ENCODE results near the gene RAPGEF2.

RAPGEF2 gene

DNA sequence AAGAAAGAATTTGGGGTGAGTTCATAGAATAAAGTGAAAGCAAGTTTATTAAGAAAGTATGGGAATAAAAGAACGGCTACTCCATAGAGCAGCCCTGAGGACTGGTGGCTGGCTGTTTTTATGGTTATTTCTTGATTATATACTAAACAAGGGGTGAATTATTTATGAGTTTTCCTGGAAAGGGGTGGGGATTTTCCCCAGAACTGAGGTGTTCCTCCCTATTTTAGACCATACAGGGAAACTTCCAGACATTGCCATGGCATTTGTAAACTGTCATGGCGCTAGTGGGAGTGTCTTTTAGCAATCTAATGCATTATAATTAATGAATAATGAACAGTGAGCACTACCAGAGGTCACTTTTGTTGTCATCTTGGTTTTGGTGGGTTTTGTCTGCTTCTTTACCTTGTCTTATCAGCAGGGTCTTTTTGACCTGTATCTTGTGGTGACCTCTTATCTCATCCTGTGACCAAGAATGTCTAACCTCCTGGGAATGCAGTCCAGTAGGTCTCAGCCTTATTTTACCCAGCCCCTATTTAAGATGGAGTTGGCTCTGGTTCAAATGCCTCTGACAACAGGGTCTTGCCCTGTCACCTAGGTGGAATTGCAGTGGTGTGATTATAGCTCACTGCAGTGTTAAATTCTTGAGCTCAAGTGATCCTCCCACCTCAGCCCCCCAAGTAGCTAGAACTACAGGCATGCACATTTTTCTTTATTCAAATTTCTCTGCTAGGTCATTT lies 27.1 kb downstream of the RAPGEF2 start:
- DNase-seq (ENCODE audit: insufficient read length, low spot score) (no peak), FAIRE-seq (peak; percentile 48)

DNA sequence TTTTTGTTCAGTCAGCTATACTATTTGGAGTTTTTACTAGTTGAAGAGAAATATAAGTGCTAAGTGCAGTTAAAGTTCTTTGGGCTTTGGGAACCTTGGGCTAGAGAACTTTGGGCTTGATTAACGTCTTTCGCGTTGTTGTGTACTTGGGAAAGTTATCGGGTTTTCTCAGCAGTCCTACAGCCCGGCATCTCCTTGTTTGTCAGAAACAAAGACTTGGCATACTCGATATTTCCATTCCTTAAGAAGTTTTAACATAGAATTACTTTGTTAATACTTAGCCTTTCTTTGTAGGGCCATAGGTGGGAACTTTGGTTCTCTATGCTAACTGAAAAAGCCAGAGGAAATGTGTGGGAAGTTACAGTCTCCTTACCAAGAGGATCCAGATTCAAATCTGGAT lies 28.7 kb downstream of the RAPGEF2 start:
- DNase-seq (ENCODE audit: insufficient read length, low spot score), result no peak
- FAIRE-seq, result peak; percentile 23

GRCh38 chr4:159134429-159134828 lies 31.6 kb downstream of the RAPGEF2 start:
- FAIRE-seq (peak; percentile 85), DNase-seq (ENCODE audit: insufficient read length, low spot score) (no peak)

DNA sequence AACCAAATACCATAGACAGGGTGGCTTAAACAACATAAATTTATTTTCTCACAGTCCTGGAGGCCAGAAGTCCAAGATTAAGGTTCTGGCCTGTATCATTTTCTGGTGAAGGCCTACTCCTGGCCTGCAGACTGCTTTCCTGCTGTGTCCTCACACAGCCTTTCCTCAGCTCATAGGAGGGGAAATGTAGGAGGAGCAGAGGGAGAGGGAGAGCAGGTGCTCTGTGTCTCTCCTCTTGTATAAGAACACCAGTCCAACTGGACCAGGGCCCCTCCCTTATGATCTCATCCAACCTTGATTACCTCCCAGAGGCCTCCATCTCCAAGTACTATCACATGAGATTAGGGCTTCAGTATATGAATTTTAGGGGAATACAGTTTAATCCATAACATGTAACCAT lies 34.3 kb downstream of the RAPGEF2 start:
- FAIRE-seq, result no peak
- DNase-seq (ENCODE audit: insufficient read length, low spot score), result no peak

- no peak for DNase-seq (ENCODE audit: insufficient read length, low spot score)
- FAIRE-seq, result no peak
Observed at GRCh38 chr4:159138436-159138835, 35.6 kb downstream of the RAPGEF2 start.

DNA sequence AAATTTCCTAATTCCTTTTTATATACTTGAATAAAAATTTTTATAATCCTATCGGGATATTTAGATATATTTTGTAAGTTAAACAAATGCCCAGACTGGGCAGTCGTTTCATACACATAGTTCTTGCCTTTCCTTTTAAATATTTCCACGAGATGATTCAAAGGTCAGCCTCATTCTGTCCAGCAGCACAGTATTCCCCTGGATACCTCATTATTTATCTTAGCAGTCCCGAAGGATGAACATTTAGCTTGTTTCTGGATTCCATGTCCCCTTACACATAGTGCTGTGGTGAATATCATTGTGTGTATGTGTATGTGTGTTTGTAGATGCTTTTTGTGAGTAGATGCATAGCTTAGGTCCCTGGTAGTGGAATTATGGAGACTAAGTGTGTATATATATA lies 38.3 kb downstream of the RAPGEF2 start:
- no peak for DNase-seq (ENCODE audit: insufficient read length, low spot score)
- FAIRE-seq, result no peak

- FAIRE-seq (no peak), DNase-seq (ENCODE audit: insufficient read length, low spot score) (no peak)
Observed at GRCh38 chr4:159142241-159142640, 39.4 kb downstream of the RAPGEF2 start.

DNA sequence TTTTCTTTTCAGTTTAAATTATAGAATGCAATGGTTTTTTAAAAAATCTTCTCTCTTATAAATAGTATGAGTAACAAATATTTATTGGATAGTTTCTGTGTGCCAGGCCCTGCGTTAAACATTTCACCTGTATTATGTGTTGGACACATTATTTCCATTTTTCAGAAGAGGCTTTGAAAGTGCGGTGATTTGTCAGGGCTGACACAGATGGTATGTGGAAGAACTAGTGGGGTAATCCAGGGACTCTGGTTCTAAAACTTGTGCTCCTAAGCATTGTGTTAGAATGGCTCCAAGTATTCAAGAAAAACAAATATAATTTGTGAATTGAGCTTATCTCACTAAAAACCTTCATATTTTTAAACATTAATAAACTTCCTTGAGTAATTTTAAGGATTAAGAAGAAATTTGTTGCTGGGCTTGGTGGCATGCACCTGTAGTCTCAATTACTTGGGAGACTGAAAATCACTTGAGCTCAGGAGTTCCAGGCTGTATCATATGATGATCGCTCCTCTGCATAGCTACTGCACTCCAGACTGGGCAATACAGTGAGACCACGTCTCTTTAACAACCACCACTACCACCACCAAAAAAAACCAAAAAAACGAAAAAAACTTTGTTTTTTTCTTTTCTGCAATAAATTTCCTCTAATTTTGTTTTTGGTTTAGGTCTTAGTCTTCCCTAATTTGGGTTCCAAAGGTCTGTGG lies 40.0 kb downstream of the RAPGEF2 start:
- FAIRE-seq, result peak; percentile 52
- no peak for DNase-seq (ENCODE audit: insufficient read length, low spot score)

DNA sequence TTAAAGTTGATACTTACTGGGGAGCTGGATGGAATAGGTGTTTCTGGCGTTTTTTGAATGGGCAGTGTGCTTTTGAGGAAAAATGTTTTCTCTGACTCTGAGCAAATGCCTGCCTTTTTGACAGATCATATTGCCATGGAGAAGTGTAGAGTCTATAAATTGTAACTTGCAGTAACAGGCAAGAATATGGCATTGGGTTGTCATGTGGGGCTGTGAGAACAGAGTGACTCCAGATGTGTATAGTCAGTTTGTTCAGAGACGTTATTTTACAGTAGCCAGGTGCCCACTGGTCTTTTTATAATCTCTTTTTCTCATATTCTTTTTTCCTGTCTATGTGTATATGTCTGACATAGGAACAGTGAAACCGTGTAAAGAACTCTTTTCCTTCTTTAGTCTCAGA lies 40.8 kb downstream of the RAPGEF2 start:
- FAIRE-seq, result no peak

DNA sequence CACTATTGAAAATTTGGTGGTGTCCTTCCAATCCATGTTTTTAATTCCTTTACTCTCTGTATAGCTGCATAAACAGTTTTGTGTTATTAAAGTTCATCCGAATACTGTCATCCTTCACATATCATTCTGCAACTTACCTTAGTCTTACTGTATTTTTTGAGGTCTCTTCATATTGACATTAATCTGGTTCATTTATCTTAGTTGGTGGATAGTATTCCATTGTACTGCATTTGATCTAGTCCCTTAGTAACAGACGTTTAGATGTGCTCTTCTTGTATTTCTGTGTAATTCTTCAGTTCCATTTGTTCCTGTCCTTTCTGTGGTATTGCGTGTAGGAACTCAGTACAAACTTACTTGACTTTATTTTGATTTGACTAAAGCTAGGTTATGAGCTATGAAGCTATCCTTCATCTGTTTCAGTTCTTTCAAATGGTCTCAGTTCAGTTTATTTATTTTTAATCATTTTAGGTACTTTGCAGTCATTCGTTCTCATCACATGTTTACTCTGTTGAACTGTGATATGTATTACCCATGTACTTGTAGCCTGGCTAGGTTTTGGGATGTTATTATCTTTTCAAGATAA lies 41.3 kb downstream of the RAPGEF2 start:
- FAIRE-seq (peak; percentile 71), DNase-seq (ENCODE audit: insufficient read length, low spot score) (no peak)

More for the DNA sequence above, 40.8 kb downstream of the RAPGEF2 start:
- no peak for DNase-seq (ENCODE audit: insufficient read length, low spot score)

DNA sequence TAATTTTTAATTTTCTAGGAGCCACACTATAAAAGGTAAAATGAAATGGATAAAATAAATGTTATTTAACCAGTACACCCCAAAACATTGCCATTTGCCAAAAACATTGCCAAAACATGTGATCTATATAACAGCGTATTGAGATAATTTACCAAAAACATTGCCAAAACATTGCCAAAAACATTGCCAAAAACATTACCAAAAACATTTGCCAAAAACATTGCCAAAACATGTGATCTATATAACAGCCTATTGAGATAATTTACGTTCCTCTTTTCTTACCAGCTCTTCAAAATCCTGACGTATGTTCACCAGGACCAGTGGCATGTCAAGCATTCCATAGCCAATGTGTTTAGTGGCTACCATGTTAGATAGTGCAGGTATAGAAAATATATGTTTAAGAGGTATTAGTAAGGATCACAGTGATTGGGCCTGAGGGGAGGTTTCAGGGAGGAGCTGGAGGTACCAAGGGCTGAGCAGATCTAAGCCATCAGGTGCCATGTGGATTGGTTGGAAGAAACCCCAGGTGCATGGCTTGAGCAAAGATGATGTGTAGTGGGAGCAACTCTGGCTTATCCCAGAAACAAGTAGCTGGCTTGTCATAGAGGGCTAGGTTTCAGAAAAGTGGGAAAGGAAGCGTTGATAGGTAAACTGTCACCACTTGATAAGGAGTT lies 42.6 kb downstream of the RAPGEF2 start:
- DNase-seq (ENCODE audit: insufficient read length, low spot score) (no peak), FAIRE-seq (peak; percentile 60)

DNA sequence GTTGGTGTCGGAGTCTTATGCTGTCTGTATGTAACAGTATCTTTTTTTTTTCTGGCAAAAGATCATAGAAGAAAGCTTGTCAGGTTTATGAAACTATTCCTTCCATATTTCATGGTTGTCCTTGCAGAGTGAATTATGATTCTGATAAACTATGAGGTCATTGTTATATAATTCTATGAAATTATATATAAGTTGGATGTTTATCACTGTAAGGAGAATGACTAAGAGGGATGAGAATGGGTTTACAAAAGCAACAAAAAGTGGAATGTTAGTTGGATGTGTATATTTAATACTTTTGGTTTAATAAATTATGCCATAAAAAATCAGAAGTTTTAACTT lies 43.1 kb downstream of the RAPGEF2 start:
- no peak for FAIRE-seq
- no peak for DNase-seq (ENCODE audit: insufficient read length, low spot score)

DNA sequence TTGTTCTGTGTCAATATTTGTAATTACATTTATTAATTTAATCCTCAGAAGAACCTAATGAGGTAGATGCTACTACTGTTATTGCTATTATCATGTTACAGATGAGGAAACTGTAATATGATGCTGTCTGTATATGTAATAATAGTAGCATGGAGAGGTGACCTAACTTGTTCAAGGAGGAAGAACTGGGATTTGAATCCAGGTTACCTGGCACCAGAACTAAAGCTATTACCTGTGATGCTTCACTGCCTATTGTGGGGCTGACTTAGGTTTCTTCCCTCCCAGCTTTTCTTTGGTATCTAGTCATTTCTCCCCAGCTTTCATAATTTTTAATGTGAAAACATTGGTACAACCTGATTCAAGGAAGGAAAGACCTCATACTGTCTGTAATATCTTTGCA lies 43.6 kb downstream of the RAPGEF2 start:
- FAIRE-seq (peak; percentile 82), DNase-seq (ENCODE audit: insufficient read length, low spot score) (no peak)

DNA sequence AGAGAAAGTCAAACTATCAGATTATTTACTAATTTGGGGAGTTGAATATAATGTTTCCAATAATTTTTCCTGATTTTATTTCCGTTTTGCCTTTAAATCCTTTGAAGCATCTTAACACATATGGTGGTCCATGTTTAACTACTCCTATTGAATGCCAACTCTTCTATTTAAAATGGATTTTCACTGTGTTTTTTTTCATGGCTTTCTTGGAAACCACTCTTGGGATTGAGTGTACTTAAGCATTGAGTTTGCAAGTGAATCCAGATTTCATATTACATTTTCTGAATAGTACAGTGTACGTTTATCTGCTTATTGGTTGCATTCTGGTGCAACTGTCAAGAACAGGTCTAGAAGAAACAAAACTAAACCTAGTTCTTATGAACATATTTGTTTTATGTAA lies 45.6 kb downstream of the RAPGEF2 start:
- FAIRE-seq, result no peak

GRCh38 chr4:159149666-159150065 lies 46.8 kb downstream of the RAPGEF2 start:
- peak; percentile 66 for FAIRE-seq
- no peak for DNase-seq (ENCODE audit: insufficient read length, low spot score)

More for the DNA sequence above, 45.6 kb downstream of the RAPGEF2 start:
- DNase-seq (ENCODE audit: insufficient read length, low spot score), result no peak

- FAIRE-seq (peak; percentile 82), DNase-seq (ENCODE audit: insufficient read length, low spot score) (no peak)
Observed at GRCh38 chr4:159150396-159150795, 47.5 kb downstream of the RAPGEF2 start.

DNA sequence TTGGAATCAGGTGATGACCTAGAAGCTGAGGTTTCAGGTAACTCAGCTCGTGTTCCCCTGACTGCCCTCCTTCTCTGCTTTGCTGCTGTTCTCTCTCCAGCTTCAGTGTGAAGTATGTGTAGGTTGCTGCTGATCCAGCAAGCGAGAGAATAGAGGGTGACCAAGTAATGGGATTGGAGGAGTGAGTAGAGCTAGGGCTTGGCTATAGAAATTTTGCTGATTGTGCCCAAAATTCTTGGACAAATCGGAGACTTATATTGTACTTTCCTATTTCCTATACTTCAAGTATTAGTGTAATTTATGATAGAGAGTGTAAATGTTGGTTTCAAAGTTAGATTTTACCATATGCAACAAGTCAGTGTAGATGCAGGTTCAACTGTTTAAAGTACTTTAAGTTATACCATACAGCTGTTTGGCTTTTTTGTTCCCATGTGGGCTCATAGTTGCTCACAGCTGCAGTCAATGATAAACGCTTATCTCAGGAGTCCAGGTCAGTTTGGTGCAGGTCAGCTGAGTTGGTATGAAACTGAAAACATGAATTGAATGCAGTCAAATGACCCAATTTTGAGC lies 48.0 kb downstream of the RAPGEF2 start:
- FAIRE-seq (no peak), DNase-seq (ENCODE audit: insufficient read length, low spot score) (no peak)

GRCh38 chr4:159151689-159152088 lies 48.8 kb downstream of the RAPGEF2 start:
- peak; percentile 37 for FAIRE-seq
- DNase-seq (ENCODE audit: insufficient read length, low spot score), result no peak

- DNase-seq (ENCODE audit: insufficient read length, low spot score) (no peak), FAIRE-seq (no peak)
Observed at GRCh38 chr4:159152181-159152580, 49.3 kb downstream of the RAPGEF2 start.

GRCh38 chr4:159153669-159154068 lies 50.8 kb downstream of the RAPGEF2 start:
- FAIRE-seq, result no peak
- DNase-seq (ENCODE audit: insufficient read length, low spot score), result no peak

DNA sequence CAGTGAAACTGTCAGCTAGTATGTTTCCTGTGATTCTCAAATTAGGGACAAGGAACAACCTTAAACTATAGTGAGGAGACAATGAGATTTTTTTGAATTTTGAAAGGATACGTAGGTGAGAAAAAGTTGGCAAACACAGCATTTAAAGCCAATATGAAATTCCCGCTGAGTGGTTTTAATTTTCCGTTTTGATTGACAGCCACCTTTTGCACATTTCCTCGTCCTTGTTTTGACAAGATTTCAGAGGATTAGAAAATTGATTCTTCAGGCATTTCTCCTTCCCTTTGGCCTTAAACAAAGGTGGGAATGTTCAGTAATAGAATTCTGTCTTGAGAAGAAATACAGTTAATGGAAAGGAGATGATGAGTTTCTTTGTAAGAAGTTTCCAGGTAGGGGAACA lies 52.2 kb downstream of the RAPGEF2 start:
- FAIRE-seq, result no peak

More for the DNA sequence above, 52.2 kb downstream of the RAPGEF2 start:
- no peak for DNase-seq (ENCODE audit: insufficient read length, low spot score)

Data from GM19239 (cell line).